Gastrocnemius medialis (tissue), 4 donors: Measurements from ENCODE around the gene PCCA.

Experiments
- POLR2A ChIP-seq, 2 donors: fragments of 450-650 bp; IDR thresholded peaks; one replicate each; pipeline ENCODE4 v1.6.1; 2017; ENCODE audit warnings: antibody characterized with exemption in 2 of 2, mild to moderate bottlenecking in 2 of 2, moderate library complexity in 2 of 2
- TF ChIP-seq, protein P1 (sequence below), 5 experiments: fragments of 450-650 bp in 3 of 5; fragments of 200-600 bp in 2 of 5; sonication (generic) in 2 of 5; IDR thresholded peaks in 4 of 5; conservative IDR thresholded peaks in 1 of 5; 1 replicate in 4 of 5; 2 replicates in 1 of 5; pipeline ENCODE4 v1.5.1; 2016 to 2019; ENCODE audit warnings: antibody characterized with exemption in 5 of 5, mild to moderate bottlenecking in 3 of 5, moderate library complexity in 3 of 5

- no peak for TF ChIP-seq POLR2A (IDR thresholded peaks at IDR 0.05)
- TF ChIP-seq, protein P1, sequence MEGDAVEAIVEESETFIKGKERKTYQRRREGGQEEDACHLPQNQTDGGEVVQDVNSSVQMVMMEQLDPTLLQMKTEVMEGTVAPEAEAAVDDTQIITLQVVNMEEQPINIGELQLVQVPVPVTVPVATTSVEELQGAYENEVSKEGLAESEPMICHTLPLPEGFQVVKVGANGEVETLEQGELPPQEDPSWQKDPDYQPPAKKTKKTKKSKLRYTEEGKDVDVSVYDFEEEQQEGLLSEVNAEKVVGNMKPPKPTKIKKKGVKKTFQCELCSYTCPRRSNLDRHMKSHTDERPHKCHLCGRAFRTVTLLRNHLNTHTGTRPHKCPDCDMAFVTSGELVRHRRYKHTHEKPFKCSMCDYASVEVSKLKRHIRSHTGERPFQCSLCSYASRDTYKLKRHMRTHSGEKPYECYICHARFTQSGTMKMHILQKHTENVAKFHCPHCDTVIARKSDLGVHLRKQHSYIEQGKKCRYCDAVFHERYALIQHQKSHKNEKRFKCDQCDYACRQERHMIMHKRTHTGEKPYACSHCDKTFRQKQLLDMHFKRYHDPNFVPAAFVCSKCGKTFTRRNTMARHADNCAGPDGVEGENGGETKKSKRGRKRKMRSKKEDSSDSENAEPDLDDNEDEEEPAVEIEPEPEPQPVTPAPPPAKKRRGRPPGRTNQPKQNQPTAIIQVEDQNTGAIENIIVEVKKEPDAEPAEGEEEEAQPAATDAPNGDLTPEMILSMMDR (IDR thresholded peaks at IDR 0.05 in 4 of 5, conservative IDR thresholded peaks at IDR 0.05 in 1 of 5): no peak
Observed at GRCh38 chr13:100517728-100518127, 428.8 kb downstream of the PCCA start.
